Embryonic facial prominence (tissue), 1 donor: ENCODE results near the gene TMEM185B.
"Not testable (repeated sequence)": the region's sequence is repeated elsewhere in the genome, so short reads cannot be mapped to it uniquely, and the experiment has no call there.

Experiments
- DNase-seq: peaks from one replicate; pipeline ENCODE4 v3.0.0-alpha.2; 2016; ENCODE audit errors: extremely low spot score

TMEM185B gene

DNA sequence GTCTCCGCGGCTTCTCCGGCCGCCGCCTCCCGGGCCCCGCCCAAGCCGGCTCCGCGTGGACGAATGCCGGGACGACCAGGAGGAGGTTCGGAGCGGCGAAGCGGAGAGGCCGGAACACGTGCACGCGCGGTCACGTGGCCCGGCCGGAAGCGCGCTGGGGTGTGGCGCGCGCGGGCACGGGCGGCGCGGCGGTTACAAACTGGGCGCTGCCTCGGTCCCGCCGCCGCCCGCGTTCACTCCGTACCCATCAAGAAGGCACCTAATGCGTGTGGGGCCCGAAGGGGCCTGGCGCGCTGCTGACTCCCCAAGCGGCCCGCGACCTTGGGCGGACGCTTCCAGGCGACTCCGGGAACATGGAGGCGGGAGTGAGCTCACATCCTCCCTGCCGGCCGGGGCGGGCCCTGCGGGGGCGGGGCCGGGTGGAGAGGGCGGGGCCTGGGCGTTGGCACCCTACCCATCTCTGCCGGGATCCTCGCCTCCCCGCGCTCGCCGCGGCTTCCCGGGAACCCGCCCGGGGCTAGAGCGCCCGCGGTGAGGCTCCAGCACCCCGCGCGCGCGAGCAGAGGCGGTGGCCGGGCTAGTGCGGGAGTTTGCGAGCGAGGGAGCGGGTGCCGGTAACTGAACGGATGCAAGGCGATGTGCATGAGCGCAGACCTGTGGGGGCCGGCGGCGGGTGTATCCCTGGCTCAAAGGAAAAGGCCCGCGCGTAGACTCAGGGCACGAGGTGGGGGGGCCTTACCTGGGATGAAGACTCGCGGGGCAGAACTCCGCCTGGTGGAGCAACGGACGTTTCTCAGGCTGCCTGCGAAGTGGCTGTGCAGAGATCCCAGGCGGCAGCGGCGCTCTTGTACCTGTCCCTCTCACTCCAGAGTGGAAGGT, at the start of gene TMEM185B:
Gene TMEM185B (minus strand): TSS at position 367 of the 879 bp plus-strand sequence. CDS start 424 bp downstream, outside the sequence.
- DNase-seq, result peak; percentile 71

DNA sequence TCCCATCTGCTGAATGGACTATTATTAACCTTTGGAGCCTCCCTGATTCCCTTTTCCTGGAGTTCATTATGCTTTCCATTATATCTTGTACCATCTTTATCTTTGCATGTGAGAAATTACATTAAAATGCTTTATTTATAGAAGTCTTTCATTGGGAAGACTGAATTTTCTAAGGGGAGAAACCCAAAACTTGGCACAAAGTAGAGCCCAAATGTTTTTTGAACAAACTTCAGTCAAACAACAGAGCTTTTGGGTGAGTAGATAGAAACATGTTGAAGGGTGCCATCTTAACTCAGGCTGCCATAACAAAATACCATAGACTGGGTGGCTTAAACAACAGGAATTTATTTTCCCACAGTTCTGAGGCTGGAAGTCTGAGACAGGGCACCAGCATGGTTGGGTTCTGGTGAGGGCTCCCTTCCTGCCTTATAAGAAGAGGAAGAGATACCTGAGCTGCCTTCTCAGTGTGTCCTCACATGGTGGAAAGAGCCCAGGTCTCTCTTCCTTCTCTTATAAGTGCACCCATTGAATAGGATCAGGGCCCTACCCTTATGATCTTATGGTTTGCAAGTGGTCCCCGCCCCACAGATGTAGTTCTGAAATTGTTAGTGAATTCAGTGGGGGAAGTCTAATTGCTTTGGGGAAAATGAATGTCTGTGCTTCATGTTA, 48.6 kb upstream of the TMEM185B start:
- DNase-seq, result no peak

DNA sequence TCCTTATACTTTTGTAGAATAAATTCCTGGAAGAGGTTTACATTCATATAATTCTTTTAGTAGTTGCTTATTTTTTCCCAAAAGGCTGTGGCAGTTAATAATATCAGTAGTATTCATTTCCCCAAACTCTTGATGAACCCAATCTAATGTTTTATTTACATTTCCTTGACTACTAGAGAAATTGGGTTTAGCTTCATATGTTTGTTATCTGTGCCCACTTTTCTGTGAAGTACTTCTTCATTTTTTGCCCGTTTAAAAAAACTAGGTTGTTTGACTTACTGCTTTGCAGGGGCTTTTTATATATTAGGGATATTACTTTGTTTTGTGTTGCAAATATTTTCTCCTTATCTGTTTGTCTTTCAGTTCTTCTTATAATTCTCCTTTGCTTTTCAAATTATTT, 46.6 kb upstream of the TMEM185B start:
- DNase-seq, result no peak

DNA sequence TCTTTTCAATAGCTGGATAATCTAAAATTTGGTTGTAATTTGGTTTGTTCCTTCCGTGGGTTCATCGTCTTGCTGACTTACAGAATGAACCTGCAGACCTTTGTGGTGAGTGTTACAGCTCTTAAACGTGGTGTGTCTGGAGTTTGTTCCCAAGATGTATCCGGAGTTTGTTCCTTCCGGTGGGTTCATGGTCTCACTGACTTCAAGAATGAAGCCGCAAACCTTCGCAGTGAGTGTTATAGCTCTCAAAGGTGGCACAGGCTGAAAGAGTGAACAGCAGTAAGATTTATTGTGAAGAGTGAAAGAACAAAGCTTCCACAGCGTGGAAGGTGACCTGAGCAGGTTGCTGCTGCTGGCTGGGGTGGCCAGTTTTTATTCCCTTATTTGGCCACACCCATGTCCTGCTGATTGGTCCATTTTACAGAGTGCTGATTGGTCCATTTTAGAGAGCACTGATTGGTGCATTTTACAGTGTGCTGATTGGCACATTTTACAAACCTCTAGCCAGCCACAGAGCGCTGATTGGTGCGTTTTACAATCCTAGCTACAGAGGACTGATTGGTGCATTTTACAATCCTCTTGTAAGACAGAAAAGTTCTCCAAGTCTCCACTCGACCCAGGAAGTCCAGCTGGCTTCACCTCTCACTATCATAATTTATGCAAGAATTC, 46.0 kb upstream of the TMEM185B start:
- no peak for DNase-seq

DNA sequence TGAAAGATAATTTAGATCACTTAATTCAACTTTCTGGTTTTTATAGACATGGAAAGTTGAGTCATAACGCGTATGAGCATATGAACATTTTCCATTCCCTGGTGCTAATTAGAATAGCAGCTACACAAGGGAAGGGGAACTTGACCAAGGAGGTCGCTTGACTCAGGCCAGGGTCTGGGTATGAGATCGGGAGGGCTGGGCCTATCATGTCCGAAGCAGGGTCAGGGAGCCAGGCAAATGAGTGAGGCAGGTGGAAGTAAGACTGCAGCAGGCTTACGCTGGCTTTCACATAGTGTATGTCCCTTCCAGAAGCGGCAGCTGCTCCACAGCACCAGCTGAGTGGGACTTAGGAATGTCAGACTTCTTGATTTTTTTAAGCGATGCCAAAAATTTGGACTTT, 44.1 kb upstream of the TMEM185B start:
- no peak for DNase-seq

DNA sequence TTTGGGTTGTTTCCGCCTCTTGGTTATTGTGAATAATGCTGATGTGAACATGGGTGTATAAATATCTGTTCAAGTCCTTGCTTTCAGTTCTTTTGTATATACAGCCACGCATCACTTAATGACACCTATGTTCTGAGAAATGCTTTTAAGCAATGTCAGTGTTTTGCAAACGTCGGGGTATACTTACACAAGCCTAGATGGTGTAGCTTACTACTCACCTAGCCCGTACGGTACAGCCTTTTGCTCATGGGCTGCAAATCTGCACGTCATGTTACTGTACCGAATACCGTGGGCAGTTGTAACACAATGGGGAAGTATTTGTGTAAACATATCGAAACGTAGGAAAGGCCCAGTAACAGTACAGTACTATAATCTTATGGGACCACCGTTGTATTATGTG, 41.8 kb upstream of the TMEM185B start:
- no peak for DNase-seq

DNA sequence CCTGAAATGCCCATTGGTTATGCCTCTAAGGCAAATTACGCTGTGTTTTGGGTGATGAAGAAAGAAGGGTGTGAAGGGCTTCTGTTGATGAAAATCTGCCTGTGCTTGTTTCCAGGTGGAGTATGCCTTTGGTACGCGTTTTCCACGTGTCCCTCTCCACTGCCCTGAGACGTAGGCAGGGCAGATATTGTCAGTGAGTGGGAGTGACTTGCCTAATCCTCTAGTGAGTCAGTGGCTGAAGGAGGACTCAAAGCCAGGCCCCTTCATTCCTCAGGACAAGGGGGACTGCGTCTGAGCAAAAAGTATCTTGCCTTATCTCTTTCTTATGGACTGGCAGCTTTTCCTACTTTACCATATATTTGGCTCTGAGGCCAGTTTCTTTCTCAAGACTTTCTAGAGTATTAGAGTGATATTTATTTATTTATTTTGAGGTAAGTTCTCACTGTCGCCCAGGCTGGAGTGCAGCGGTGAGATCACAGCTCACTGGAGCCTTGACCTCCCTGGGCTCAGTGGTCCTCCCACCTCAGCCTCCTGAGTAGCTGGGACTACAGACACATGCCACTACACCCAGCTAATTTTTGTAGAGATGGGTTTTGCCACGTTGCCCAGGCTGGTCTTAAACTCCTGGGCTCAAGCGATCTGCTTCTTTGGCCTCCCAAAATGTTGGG, 39.7 kb upstream of the TMEM185B start:
- DNase-seq, result no peak

DNA sequence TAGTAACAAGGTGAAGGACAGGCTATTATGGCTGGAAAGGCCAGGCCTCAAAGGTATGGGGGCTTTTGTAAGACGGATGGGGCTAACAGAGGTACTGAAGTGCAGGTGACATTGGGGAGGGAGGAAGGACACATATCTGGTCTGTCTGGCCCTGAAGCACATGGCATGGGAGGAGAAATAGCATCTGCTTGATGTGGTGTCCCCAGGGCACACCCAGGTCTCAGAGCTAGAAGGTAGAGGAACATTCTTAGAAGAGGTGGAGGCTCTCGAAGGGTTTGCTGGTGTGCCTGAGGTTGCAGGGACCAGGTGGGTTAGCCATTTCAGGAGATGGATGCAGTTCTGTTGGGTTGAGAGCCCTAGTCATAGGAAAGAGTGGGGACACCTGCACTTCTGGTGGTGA, 39.0 kb upstream of the TMEM185B start:
- DNase-seq, result no peak

DNA sequence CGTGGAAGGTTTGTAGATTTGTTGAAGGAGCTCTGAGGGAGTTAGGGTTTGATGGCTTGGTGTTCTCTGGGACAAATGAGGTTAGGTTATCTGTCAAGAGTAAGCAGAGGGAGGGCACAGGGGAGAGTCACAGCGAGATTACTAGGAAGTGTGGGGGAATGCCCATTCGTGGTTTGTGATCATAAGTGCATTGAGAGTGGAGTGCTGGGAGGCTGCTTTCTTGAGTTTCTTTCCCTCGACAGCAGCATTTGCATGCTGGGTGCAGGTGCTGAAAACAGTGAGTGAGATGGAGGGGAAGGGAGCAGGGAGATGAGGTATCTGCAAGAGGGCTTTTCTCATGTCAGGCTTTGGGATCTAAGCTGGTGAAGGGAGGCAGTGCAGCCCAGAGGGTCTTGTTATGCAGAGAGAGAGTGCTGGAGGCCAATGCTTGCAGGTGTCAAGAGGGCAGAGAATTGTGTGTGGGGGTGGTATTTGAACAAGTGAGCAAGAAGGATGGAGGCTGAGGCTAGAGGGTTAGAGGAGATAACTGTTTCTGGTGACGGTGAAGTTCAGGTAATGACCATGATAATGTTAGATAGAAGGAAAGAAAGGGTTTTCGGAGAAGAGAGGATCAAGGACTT, 38.3 kb upstream of the TMEM185B start:
- DNase-seq, result no peak

DNA sequence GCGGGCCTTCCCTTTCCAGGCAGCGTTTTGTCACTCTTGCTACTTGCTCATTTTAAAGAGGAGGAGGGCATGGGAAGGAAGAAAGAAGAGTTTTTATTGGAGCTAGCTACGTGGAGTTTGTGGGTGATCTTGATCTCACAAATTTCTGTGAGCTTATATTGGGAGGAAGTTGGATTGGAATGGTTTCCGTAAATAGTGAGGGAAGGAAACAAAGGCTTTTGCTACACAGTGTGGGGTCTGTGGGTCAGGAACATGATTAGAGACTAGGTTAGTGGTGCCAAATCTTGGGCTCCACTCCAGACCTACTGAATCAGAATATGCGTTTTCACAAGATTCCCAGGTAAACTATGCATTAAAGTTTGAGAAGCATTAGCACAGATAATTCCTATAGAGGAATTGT, 37.5 kb upstream of the TMEM185B start:
- DNase-seq, result no peak

DNA sequence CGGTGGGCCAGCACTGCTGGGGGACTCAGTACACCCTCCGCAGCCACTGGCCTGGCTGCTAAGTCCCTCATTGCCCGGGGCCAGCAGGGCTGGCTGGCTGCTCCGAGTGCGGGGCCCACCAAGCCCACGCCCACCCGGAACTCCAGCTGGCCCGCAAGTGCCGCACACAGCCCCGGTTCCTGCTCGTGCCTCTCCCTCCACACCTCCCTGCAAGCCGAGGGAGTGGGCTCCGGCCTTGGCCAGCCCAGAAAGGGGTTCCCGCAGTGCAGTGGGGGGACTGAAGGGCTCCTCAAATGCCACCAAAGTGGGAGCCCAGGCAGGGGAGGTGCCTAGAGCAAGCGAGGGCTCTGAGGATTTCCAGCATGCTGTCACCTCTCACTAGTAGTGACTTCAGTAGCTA, 36.7 kb upstream of the TMEM185B start:
- DNase-seq, result not testable (repeated sequence)

DNA sequence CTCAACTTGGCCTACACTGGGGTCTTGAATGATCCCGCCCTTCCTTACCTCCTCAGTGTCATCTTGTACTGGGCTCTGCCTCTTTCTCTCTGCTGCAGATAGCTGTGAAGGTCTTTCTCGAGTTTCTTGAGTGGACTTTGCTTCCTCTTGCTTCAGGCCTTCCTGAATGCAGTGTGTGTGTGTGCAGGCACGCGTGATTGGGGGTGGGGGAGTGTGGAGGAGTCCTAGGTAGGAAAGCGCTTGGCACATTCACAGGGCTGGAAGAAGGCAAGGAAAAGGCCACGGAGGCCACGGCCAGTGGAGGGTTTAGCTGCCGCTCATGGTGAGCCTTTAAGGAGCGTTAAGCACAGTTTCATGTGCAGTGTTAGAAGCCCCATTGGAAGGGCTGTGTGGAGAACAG, 35.0 kb upstream of the TMEM185B start:
- no peak for DNase-seq

DNA sequence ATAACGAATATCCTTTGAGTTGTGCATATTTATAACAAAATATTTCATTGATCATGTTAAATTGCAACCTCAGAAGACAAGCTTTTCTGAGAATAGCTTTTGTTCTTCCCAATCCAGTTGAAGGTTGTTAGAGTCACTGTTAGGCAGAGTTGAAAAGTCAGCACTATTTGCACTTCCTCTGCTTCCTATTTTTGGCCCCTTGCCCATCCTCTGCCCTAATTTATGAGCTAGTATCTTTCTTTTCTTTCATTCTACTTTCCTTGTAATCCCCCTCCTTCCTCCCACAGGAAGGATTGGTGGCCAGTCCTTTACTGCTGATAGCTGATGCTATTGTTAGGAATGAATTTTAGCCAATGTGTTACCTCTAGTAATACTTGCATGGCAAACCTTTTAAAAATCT, 34.3 kb upstream of the TMEM185B start:
- DNase-seq, result no peak

DNA sequence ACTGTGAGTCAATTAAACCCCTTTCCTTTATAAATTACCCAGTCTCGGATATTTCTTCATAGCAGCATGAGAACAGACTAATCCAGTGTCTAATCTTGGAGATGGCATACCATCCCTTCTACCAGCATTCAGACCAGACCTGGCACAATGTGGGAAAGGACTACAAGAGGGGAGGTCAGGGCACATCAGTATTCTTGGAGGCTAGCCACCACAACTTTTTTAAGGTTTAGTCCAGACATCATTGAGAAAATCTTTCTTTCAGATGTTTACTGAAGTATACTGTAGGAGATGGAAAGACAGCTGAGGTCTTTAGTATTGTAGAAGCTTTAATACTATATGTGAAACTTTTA, 33.4 kb upstream of the TMEM185B start:
- no peak for DNase-seq

DNA sequence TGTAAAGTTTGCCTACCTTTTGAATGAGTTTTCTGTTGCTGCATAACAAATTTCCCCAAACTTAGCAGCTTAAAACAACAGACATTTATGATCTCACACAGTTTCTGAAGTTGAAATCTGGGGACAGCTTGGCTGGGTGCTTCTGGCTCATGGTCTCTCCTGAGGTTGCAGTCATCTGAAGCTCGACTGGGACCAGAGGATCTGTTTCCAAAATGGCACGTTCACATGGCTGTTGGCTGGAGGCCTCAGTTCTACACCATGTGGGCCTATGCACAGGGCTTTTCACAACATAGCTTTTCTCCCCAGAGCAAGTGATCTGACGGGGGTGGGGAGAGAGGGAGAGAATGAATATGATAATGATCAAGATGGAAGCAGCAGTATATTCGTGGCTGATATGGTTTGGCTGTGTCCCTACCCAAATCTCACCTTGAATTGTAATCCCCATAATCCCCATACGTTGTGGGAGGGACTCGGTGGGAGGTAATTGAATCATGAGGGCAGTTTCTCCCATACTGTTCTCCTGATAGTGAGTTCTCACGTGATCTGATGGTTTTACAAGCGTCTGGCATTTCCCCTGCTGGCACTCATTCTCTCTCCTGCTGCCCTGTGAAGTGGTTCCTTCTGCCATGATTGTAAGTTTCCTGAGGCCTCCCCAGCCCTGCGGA, 32.9 kb upstream of the TMEM185B start:
- DNase-seq, result no peak

DNA sequence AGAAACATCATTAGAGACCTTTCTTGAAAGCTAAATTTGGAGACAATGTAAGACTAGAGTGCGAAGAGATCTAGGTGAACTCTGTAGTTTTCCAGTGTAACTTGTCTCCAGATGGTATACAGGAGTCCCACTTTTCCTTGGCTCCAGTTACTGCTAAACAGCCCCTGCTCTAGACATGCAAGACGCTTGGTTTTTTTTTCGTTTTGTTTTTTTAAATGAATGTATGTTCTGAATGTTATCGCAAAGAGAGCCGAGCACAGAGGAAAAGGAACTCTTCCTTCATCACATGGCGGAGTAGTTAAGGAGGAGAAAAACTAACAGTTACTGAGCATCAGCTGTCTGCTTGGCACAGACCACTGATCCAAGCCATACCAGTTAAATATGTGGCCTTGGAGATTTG, 31.9 kb upstream of the TMEM185B start:
- DNase-seq, result no peak

DNA sequence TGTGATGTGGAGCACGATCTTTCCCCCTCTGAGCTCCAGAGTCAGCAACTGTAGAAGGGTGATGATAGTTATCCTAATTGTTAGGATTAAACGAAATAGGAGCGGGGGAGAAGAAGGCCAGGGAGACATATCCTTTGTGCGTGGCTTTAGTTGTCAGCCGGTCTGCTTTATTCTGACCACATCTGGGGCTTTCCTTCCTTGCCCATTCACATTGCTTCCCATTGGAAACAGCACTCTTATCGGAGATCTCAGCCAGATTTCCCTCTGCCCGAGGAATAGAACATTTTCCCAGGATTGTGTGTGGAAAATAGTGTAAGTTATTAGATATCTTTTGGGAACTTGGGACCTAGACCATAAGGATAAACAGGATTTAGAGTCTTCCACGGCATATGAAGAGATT, 31.0 kb upstream of the TMEM185B start:
- no peak for DNase-seq

DNA sequence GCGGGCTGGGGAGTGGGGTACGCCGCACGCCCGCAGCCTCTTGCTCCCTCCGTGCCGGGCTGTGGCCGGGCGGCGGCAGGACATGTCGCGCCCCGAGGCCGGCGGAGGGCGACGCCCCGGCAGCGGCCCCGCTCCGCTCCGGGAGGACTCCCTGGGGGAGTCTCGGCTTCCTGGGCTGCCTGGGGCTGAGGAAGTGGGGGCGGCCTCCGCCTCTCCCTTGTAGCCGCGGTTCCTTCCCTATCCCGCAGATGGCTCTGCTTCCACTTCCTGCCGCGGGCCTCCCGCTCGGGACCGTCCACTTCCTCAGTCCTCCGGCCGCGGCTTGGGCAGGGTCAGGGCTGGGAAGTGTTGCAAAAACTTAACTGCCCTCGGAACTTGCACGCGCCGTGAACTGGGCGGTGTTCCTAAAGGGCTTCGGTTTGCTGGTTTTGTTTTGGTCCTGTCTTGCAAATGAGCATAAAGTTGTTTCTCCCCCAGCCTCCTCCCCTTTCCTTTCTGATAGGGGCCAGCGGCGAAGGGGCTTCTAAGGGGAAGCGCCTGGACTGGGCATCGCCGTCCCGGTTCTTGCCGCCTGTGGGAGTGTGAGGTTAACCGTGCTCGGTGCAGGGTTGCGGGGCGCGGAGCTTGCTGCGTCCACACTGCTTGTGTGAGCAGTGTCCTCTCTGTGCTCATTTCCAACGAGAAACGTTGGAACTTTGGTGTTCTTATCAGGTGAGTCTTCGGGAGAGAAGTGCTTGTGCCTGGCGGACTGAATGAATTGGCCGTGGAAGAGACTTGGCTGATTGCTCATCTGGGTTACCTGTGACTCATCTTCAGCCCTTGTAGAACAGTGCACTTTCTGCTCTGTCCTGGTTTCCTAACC, 30.1 kb upstream of the TMEM185B start:
- peak; percentile 61 for DNase-seq

DNA sequence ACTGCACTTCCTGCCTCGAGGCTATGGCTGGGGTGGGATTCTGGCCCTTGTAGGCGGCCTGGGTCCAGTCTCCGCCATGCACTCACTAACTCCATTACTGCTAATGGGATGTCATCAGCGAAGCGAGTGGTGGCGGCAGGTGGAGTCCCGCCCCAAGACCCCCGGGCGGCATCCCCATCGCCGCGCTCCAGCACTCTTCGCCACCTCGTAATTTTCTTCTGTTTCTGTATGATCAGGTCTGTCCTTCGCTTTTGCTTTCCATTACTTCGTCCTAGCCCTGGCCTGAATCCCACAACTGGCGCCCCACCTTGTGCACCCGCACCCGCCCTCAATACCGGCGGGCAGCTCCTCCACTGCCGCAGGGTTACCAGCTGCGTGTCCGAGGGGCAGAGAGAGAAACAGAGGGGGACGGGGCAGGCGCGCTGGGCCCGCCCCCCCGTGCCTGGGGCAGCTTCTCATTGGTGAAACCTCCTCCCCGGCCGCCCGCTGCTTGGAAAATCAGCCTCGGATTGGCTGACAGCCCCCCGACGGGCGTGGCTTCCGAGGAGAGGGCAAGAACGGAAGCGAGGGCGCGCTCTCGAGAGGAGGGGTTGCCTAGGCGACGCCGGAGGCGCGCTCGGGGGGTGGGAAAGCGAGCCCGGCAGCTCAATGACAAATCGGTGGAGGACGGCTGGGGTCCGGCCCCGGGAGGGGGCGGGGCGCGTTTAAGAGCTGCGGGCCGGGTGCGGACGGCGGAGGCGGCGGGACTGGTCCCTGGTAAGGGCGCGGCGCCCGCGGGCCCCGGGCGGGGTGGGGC, 29.2 kb upstream of the TMEM185B start, which contains the start of gene RALB:
Gene RALB (plus strand): TSS at position 628 of the 796 bp plus-strand sequence. CDS start 25,813 bp downstream, outside the sequence.
- DNase-seq, result peak; percentile 94
